PC-3 (cell line): ENCODE measurements around the gene CELSR2. TPM values are rescaled to one million over a fixed set of nuclear protein-coding genes. Genes with fewer than 3 reads are reported as not detected.
"Not testable (repeated sequence)": the region's sequence is repeated elsewhere in the genome, so short reads cannot be mapped to it uniquely, and the experiment has no call there.

ENCODE experiments used
- ATAC-seq: fragments of 200-7000 bp; cut with Tn5 transposase; 2 replicates; pipeline ENCODE4 v1.9.1; 2020; ENCODE audit warnings: mild to moderate bottlenecking, moderate library complexity
- BruUV-seq: library from RNA; stranded (reverse); fragments of 400-500 nt; replicated peaks from 2 replicates; lab custom pipeline; 2021; lab: Mats Ljungman, UMichigan
- CTCF ChIA-PET: fragments of 300-600 bp; sonication (Branson Sonifier 250); formaldehyde crosslinking; loops from one replicate; lab custom pipeline; 2022; ENCODE audit warnings: antibody characterized with exemption; lab: Charles Lee
- POLR2A ChIA-PET: fragments of 300-600 bp; sonication (Branson Sonifier 250); formaldehyde crosslinking; loops from one replicate; lab custom pipeline; 2022; ENCODE audit warnings: antibody characterized with exemption; ENCODE audit not compliant: unreplicated experiment; lab: Charles Lee
- DNase-seq: peaks from one replicate; pipeline ENCODE4 v3.0.0-alpha.2; 2015
- H2AFZ ChIP-seq: fragments of 300-600 bp; sonication (generic); 2 replicates; pipeline ENCODE4 v1.6.0; 2016; ENCODE audit warnings: antibody characterized with exemption, low read length
- H3F3A ChIP-seq: fragments of 300-600 bp; sonication (generic); one replicate; pipeline ENCODE4 v1.6.0; 2017; ENCODE audit warnings: antibody characterized with exemption, low read length, control low read depth, mild to moderate bottlenecking; ENCODE audit not compliant: unreplicated experiment
- H3K27ac ChIP-seq: fragments of 300-600 bp; sonication (generic); 2 replicates; pipeline ENCODE4 v1.5.1; 2016; ENCODE audit warnings: mild to moderate bottlenecking, low read length
- H3K27me3 ChIP-seq: fragments of 300-600 bp; sonication (generic); 2 replicates; pipeline ENCODE4 v1.6.1; 2016; ENCODE audit warnings: low read length, mixed read lengths
- H3K36me3 ChIP-seq: fragments of 300-600 bp; sonication (generic); 2 replicates; pipeline ENCODE4 v1.6.1; 2016; ENCODE audit warnings: low read depth, mixed run types, low read length, mixed read lengths
- H3K4me1 ChIP-seq: fragments of 300-600 bp; sonication (generic); 2 replicates; pipeline ENCODE4 v1.5.1; 2016; ENCODE audit warnings: low read length; ENCODE audit not compliant: insufficient read depth
- H3K4me2 ChIP-seq: fragments of 300-600 bp; sonication (generic); 2 replicates; pipeline ENCODE4 v1.6.0; 2016; ENCODE audit warnings: low read length
- H3K4me3 ChIP-seq: fragments of 300-600 bp; sonication (generic); 2 replicates; pipeline ENCODE4 v1.5.1; 2016; ENCODE audit warnings: mild to moderate bottlenecking, low read length, mixed read lengths
- H3K79me2 ChIP-seq: fragments of 300-600 bp; sonication (generic); 2 replicates; pipeline ENCODE4 v1.6.1; 2017; ENCODE audit warnings: low read length, mixed read lengths
- H3K9ac ChIP-seq: fragments of 300-600 bp; sonication (generic); 2 replicates; pipeline ENCODE4 v1.6.0; 2016; ENCODE audit warnings: mild to moderate bottlenecking, low read length
- H3K9me2 ChIP-seq: fragments of 300-600 bp; sonication (generic); replicated peaks from 2 replicates; pipeline ENCODE4 v1.6.1; 2016; ENCODE audit warnings: mixed run types, low read length, mixed read lengths
- H3K9me3 ChIP-seq: fragments of 300-600 bp; sonication (generic); 2 replicates; pipeline ENCODE4 v1.6.1; 2016; ENCODE audit warnings: low read length, mixed read lengths
- H4K20me1 ChIP-seq: fragments of 300-600 bp; sonication (generic); 2 replicates; pipeline ENCODE4 v1.6.1; 2016; ENCODE audit warnings: low read length, mixed read lengths
- CTCF ChIP-seq: fragments of 300-600 bp; sonication (generic); conservative IDR thresholded peaks from 2 replicates; pipeline ENCODE4 v1.5.1; 2017; ENCODE audit warnings: antibody characterized with exemption, low read depth, mild to moderate bottlenecking, low read length
- EZH2 ChIP-seq: fragments of 300-600 bp; sonication (generic); IDR thresholded peaks from one replicate; pipeline ENCODE4 v1.6.1; 2017; ENCODE audit warnings: antibody characterized with exemption, mild to moderate bottlenecking, low read length; ENCODE audit not compliant: unreplicated experiment
- EZH2phosphoT487 ChIP-seq: fragments of 300-600 bp; sonication (generic); IDR thresholded peaks from 2 replicates; pipeline ENCODE4 v1.6.1; 2018; ENCODE audit warnings: mild to moderate bottlenecking, antibody characterized with exemption, low read length, borderline replicate concordance
- intact Hi-C: fragments of 100-400 bp; cut with micrococcal nuclease; formaldehyde crosslinking; loops from 2 replicates; pipeline ENCODE4 v1.9.0; 2023
- total RNA-seq: library from RNA; depleted of rRNA; stranded (reverse); fragments of >200 nt; gene quantifications from 2 replicates; pipeline ENCODE4 v1.2.3, GENCODE V29; 2014

Gene CELSR2
- total RNA-seq, 1 experiment from 2014 or later = 3.6 TPM

GRCh38 chr1:109300650-109301151, 51.4 kb downstream of the CELSR2 start:
- Histone ChIP-seq H4K20me1 (no peaks in the 10 kb centered on the region), H3K4me3 (no peak overlapping the region), H3K4me2 (no peak overlapping the region), H3K9ac (no peak overlapping the region), H2AFZ (no peak overlapping the region), H3K79me2 (no peaks in the 10 kb centered on the region), H3K27me3 (no peaks in the 10 kb centered on the region), H3K27ac (no peak overlapping the region), H3K4me1 (no peaks in the 10 kb centered on the region; the same call in 1 of the 2 replicates), H3K36me3 (no peaks in the 10 kb centered on the region), H3K9me2 (no peaks in the 10 kb centered on the region), H3K9me3 (no peaks in the 10 kb centered on the region), H3F3A (no peaks in the 10 kb centered on the region)
- POLR2A ChIA-PET = no interaction called here
- no peak for ATAC-seq
- BruUV-seq = no TSS peak
- no peak for TF ChIP-seq EZH2
- TF ChIP-seq EZH2phosphoT487 = no peak
- TF ChIP-seq CTCF = no peak
- intact Hi-C loops = no loop called here
- CTCF ChIA-PET = no interaction called here
- DNase-seq = no peak

GRCh38 chr1:109301874-109302273, 52.5 kb downstream of the CELSR2 start:
- no peak for ATAC-seq
- no peaks in the 10 kb centered on the region for H4K20me1 ChIP-seq
- H3K4me2 ChIP-seq = no peak overlapping the region
- H3K79me2 ChIP-seq = no peaks in the 10 kb centered on the region
- H3F3A ChIP-seq = no peaks in the 10 kb centered on the region
- H3K9me3 ChIP-seq = no peaks in the 10 kb centered on the region
- no peaks in the 10 kb centered on the region for H3K9me2 ChIP-seq
- TF ChIP-seq EZH2 = no peak
- no peak for TF ChIP-seq EZH2phosphoT487
- TF ChIP-seq CTCF = no peak
- ChIA-PET CTCF (no interaction called here), POLR2A (no interaction called here)
- BruUV-seq = no TSS peak
- no peak overlapping the region for H3K4me3 ChIP-seq
- no peak overlapping the region for H2AFZ ChIP-seq
- no peaks in the 10 kb centered on the region; the same call in 1 of the 2 replicates for H3K4me1 ChIP-seq
- no peaks in the 10 kb centered on the region for H3K36me3 ChIP-seq
- H3K9ac ChIP-seq = no peak overlapping the region
- H3K27me3 ChIP-seq = no peaks in the 10 kb centered on the region
- no peak overlapping the region for H3K27ac ChIP-seq
- no peak for DNase-seq
- intact Hi-C loops = no loop called here

- no peak for DNase-seq
Measured at GRCh38 chr1:109304226-109304920, 55.0 kb downstream of the CELSR2 start.

GRCh38 chr1:109305991-109306390, 56.7 kb downstream of the CELSR2 start:
- H3K27me3 ChIP-seq, H2AFZ ChIP-seq, H3K9me2 ChIP-seq, H3K27ac ChIP-seq, H3K36me3 ChIP-seq, H3K4me1 ChIP-seq, H3K79me2 ChIP-seq, ATAC-seq, H3K9ac ChIP-seq, H3K4me2 ChIP-seq, H3F3A ChIP-seq, DNase-seq, POLR2A ChIA-PET, H3K9me3 ChIP-seq, intact Hi-C loops, H4K20me1 ChIP-seq, CTCF ChIA-PET, H3K4me3 ChIP-seq, BruUV-seq: not testable (repeated sequence)

More at GRCh38 chr1:109304226-109304920, 55.0 kb downstream of the CELSR2 start:
- H3K4me3 ChIP-seq = no peak overlapping the region
- intact Hi-C loops = no loop called here
- ChIA-PET CTCF (no interaction called here), POLR2A (no interaction called here)
- ATAC-seq = no peak
- H3K27me3 ChIP-seq = no peaks in the 10 kb centered on the region
- H3K9ac ChIP-seq = no peak overlapping the region
- H3K4me2 ChIP-seq = no peak overlapping the region
- H3F3A ChIP-seq = no peaks in the 10 kb centered on the region
- no peaks in the 10 kb centered on the region for H3K79me2 ChIP-seq
- H3K27ac ChIP-seq = no peak overlapping the region
- no peaks in the 10 kb centered on the region for H3K9me3 ChIP-seq
- no peaks in the 10 kb centered on the region for H3K9me2 ChIP-seq
- no peaks in the 10 kb centered on the region for H3K4me1 ChIP-seq
- H3K36me3 ChIP-seq = no peaks in the 10 kb centered on the region
- no peaks in the 10 kb centered on the region for H4K20me1 ChIP-seq
- BruUV-seq = no TSS peak
- TF ChIP-seq CTCF (no peak), EZH2 (no peak), EZH2phosphoT487 (no peak)
- H2AFZ ChIP-seq = no peak overlapping the region
